ENCODE measurements around the gene RRBP1.
A peak's percentile ranks its signal among the peaks of the same experiment; 100 is the strongest.

The RRBP1 gene

DNA sequence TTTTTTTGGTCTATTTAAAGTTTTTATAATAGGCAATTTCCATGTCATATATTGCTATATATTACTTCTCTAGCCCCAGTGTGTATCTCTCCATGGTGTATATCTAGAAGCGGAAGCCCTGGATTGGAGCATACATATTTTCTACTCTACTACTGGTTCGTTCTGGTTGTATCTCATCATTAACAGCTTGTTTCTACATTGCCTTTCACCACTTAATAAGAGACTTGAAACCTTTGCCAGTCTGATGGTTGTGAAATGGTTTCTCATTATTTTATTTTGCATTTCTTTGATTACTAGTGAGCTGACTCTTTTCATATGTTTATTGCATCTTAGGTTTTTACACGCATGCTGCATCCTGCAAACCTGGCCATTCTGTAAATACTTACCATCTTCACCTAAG is 108.6 kb downstream of the RRBP1 start:
- DNase-seq (ENCODE audit: low spot score) = no peak

DNA sequence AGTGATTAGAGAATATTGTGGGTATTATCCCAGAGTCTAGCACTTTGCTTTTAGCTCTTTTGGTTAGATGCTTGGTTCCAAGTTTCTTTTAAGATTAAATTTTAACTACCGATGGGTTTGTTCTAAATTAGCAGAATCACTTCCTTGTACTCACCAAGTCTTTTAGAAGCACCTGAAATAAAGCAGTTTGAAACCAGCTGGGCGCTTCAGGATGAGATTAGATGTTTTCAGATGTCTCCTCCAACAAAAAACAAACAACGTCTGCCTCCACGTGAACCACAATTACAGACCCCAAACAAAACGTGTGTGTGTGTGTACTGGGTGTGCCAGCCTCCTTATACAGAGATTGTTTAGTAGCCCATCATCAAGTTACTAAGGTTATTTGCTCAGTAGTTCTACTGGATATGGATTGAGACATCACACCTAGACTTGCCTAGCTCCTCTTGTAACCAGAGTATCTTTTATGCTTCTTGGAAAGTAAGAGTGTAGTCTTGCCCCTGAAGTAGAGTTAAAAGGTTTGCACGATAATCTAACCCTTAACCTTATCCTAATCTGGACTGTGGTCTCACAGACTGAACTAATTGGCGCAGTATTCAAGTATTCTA is 109.9 kb downstream of the RRBP1 start:
- no peak for DNase-seq (ENCODE audit: low spot score)

DNA sequence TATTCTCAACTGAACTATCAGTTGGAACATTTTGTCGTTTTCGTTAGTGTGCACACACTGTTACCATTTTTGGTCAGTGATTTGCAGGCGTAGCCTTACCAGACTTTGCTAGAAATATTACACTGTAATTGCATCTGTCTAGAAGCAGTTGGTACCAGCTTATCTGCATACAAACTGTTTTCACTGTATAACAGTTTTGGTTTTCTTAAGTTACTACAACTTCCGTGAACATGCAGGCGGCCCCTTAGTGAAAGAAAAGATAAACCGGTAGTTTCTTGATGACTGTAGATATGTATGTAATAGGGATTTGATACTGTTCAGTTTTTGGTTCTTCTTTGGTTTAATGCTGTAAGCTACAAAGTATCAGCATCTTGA is 110.9 kb downstream of the RRBP1 start:
- peak; percentile 16 for DNase-seq (ENCODE audit: low spot score)

DNA sequence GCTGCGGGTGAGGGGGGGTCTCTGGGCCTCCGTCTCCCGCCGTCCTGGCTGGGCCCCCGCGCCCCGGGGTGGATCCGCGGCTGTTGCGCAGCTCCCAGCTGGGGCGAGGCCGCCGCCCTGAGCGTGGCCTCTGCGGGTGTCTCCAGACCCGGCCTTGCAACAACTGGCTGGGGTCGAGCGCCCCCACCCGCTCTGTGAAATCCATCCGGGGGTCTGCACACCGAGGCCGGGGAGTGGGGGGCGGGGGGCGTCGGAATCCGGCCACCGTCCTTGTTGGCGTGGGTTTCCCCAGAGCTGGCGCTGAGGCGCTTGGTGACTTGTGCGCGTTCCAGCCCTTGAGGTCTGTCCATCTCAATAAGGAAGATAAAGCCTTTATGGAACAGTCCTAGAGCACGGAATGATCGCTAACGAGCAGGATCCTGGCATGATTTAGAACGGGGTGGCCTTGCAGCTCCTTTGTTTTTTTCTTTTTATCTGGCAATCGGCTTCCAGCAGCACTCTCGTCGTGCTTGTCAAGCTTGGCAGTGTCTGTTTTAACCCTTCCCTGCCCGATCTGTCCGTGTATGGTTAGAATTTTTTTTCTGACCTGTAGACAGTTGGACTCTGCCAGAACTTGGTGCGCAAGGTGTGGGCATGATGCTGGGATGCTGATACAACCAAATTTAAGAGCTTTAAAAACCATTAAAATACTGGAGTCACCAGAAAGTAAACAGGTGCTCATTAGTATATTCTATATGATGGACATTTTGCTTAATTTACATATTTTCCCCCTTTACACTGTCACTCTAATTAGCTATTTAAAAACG is 111.5 kb downstream of the RRBP1 start:
- DNase-seq (ENCODE audit: low spot score) = peak; percentile 58

DNA sequence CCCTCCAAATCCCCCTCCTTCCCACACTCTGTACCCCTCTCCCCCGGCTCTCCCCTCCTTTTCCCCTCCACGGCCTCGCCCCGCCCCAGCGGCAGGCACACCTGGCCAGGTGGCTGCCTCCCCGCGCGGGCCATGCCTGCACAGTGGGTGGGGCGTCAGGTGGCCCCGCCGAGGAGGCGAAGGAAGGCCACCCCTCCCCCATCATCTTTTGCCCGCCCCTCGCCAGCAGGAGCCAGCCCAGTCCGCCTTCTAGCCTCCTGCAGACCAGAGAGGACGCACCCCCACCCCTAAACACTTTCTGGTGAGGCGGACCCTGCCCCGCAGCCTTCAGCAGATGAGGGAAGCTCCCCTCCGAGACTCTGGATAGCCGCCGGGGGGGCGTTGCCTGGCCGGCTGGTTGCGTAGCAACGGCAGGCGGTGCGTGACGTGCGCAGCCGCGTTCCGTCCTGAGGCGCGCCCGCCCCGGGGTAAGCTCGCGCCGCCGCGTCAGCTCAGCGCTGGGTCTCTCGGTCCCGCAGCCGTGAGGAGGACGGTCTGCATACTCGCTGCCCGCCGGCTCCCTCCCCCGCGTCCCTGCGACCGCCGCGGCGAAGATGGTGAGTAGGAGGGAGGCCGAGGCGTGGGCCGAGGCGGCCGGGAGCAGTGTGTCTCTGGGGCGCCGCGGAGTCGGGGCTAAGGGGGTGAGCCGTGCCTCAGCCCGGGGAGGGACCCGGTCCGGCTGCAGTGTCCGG is 112.3 kb downstream of the RRBP1 start, which contains the start of gene DSTN:
TSS of gene DSTN (plus strand) at position 460 of the 731 bp plus-strand sequence. CDS start at position 594, 134 bp downstream.
- DNase-seq (ENCODE audit: low spot score) = peak; percentile 96

DNA sequence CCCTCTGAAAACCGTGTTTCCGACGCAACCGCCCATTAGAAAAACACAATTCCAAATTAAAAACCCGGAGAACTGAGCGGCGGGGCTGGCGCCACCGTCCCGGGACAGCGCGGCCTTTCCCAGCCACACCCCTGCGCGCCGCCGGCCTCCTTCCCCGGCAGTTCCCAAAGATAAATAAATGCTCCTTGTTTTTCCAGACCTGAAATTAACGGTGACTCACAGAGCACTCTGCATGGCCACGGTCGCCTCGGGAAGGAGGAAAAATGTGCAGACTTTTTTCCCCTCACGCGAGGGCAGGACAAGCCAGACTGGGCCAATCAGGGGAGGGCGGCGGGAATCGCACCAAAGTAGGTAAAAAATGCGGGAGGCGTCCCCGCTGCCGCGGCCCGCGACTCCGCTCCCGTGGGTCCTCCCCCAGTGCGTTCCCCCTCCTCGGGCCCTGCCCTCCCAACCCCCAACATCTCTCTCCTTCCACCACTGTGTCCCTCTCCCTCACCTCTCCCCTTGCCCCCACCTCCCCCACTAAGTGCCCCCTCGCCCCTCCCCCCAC is 113.0 kb downstream of the RRBP1 start:
- peak; percentile 50 for DNase-seq (ENCODE audit: low spot score)

DNA sequence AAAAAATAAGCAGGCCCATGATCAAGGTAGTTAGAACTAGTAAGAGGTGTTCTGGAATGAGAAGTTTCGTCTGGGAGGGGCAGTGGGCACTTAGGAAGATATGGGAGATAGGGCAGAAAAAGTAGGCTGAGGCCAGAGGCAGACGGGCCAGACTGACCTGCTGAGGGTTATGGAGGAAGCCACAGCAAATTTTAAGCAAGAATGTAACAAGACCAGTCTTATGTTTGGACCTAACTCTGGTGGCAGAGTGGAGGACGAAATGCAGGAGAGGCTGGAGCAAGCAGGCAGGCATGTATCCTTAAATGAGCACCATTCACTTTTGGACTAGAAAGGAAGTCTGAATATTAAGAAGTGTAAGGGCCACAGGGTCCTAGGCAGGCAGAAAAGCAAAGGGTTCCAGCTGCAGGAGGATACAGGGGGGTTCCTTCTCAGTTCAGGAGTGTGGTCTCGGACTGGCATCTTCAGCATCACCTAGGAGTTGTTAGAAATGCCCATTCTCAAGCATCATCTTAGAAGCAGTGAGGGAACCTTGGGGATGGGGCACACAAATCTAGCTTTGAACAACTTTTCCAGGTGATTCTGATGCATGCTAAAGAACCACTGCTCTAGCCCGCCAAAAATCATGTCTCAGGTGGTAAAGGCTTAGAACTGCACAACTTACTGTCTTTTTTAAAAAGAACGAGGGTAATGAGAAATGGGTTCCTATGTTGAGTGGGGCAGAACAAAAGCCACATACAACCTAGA is 113.8 kb downstream of the RRBP1 start:
- no peak for DNase-seq (ENCODE audit: low spot score)

DNA sequence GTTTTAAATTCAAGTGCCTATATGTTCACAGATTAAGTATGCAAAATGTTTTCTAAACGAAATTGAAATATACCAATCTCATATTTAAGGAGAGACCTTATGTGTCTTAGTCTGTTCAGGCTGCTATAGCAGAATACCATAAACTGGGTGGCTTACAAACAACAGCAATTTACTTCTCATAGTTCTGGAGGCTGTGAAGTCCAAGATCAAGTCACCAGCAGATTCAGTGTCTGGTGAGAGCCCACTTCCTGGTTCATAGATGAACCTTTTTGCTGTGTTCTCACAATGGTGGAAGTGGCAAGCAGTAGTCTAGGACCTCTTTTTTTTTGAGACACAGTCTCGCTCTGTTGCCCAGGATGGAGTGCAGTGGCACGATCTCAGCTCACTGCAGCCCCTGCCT is 115.7 kb downstream of the RRBP1 start:
- DNase-seq (ENCODE audit: low spot score) = no peak

DNA sequence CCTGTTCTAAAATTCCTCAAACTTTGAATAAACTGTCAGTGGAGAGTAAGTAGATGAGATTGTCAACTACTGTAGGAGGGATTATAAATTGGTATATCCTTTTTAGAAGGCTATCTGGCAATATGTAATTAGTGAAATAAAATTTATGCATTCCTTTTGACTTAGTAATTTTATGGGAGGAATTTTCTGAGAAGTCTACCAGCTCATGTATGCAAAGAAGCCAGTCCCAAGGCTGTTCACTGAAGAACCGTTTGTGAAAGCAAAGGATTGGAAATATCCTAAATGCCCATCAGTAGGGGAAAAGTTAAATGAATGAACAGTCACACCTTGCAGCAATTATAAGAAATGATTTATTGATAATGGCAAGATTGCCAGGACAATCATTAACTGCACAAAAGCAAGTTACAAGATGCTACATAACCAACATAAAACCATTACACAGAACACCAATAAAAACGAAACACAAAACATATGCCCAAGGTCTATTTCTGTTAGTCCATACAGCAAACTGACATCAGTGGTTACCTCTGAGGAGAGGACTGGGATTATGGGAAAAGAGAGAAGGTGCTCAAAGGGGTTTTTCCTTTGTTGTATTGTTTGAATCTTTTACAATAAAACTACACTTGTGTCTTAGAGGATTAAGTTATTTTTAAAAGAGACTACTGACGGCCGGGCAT is 116.7 kb downstream of the RRBP1 start:
- no peak for DNase-seq (ENCODE audit: low spot score)

Measured in Ammon's horn (tissue), 1 donor.